ENCODE measurements around the gene FBXO15. TPM values are rescaled to one million over a fixed set of nuclear protein-coding genes. Genes with fewer than 3 reads are reported as not detected.

The FBXO15 gene
- total RNA-seq, 1 experiment from 2014 or later: 0.39 TPM

DNA sequence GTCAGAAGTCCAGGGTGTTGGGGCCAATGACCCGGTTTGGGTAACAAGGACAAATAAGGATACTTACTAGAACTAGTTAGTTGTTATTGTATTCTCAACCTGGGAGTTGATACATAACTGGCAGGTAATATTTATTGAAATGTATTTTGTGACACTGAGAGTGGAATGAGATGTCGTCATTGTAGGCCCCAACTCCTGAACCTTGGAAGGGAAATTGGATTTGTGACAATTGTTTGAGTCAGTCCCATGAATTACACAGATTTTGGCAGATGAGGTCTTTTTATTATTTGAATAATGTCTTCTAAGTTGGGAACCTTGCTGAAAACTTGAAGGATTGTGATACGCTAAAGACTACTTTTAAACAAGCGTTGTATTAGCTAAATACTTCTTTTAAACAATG is 5.7 kb upstream of the FBXO15 start:
- Histone ChIP-seq H3K79me2 (ENCODE audit: insufficient read depth, low read length) (peaks cover 17% of the 10 kb centered on the region), H2AFZ (ENCODE audit: low read length) (no peak overlapping the region), H3K4ac (ENCODE audit: low read depth, low read length) (no peak overlapping the region), H4K20me1 (ENCODE audit: control insufficient read depth, insufficient read depth, insufficient read length) (no peaks in the 10 kb centered on the region), H3K79me1 (ENCODE audit: insufficient read depth, low read depth, low read length, poor library complexity, severe bottlenecking) (peaks cover 3% of the 10 kb centered on the region), H3K14ac (ENCODE audit: insufficient read depth, low read length) (no peak overlapping the region), H2BK12ac (ENCODE audit: insufficient read length, low read depth, low read length) (no peak overlapping the region), H4K91ac (ENCODE audit: insufficient read length, low read depth, low read length) (no peak overlapping the region), H2AK5ac (ENCODE audit: insufficient read length, low read length) (no peak overlapping the region), H3K9me3 (ENCODE audit: control insufficient read depth, low read depth, low read length) (no peaks in the 10 kb centered on the region), H3K4me2 (ENCODE audit: insufficient read depth, insufficient read length, low read length) (no peak overlapping the region), H3K9ac (ENCODE audit: extremely low read depth, insufficient read length, low read length) (no peak overlapping the region), H3K27ac (ENCODE audit: insufficient read length, low read depth, low read length) (no peak overlapping the region), H3K56ac (ENCODE audit: insufficient read length, low read depth, low read length) (no peak overlapping the region), H2BK15ac (ENCODE audit: low read depth, low read length) (no peak overlapping the region), H2BK20ac (ENCODE audit: low read depth, low read length, poor library complexity, severe bottlenecking) (no peak overlapping the region), H4K5ac (ENCODE audit: insufficient read length, low read depth, low read length) (no peak overlapping the region), H2BK5ac (ENCODE audit: insufficient read length, low read length) (no peak overlapping the region), H2BK120ac (ENCODE audit: low read depth, low read length, poor library complexity, severe bottlenecking) (no peak overlapping the region), H3K23me2 (ENCODE audit: insufficient read length, low read depth, low read length, poor library complexity, severe bottlenecking) (peaks cover 3% of the 10 kb centered on the region), H3K27me3 (ENCODE audit: insufficient read depth, low read length) (no peaks in the 10 kb centered on the region), H4K8ac (replicated peaks; ENCODE audit: insufficient read length, low read depth, low read length) (no peak overlapping the region), H3K18ac (ENCODE audit: insufficient read length, low read depth, low read length) (no peak overlapping the region), H3K4me1 (ENCODE audit: insufficient read depth, low read length) (no peaks in the 10 kb centered on the region), H3T11ph (ENCODE audit: low read length) (no peak overlapping the region), H3K23ac (ENCODE audit: insufficient read length, low read depth, low read length) (no peak overlapping the region)
- DNase-seq: no peak
- Mint-ChIP-seq H3K4me3 (no peak overlapping the region), H3K27ac (no peak overlapping the region; a peak in 1 of 7 replicates), H3K36me3 (ENCODE audit: insufficient read depth in 1 of 3, low read depth in 3 of 3) (peaks cover 10 to 47% (median 36%) of the 10 kb centered on the region in 3 experiments; a peak in 6 of 7 replicates), H3K9me3 (no peaks in the 10 kb centered on the region), H3K27me3 (ENCODE audit: low read depth) (no peaks in the 10 kb centered on the region), H3K4me1 (peaks cover 12 to 17% of the 10 kb centered on the region in 2 experiments)
- WGBS (ENCODE audit: extremely low coverage, insufficient read length, low lambda C conversion rate): no CpG with 5 or more reads among the region's 4 CpGs
- TF ChIP-seq CTCF (conservative IDR thresholded peaks at IDR 0.05): no peak

Measured in H9 (cell line).